HCT116 (cell line): ENCODE measurements around the gene COL15A1. TPM values are rescaled to one million over a fixed set of nuclear protein-coding genes. Genes with fewer than 3 reads are reported as not detected.

Experiments used
- ATAC-seq: fragments of 200-7000 bp; cut with Tn5 transposase; 2 replicates; pipeline ENCODE4 v1.9.1; 2020; ENCODE audit warnings: mild to moderate bottlenecking, moderate library complexity
- BruUV-seq: library from RNA; stranded (reverse); fragments of 400-500 nt; replicated peaks from 2 replicates; lab custom pipeline; 2021; lab: Mats Ljungman, UMichigan
- CTCF ChIA-PET: fragments of 300-600 bp; sonication (Branson Sonifier 250); formaldehyde crosslinking; loops from one replicate; lab custom pipeline; 2021; ENCODE audit warnings: antibody characterized with exemption; lab: Charles Lee
- POLR2A ChIA-PET: fragments of 300-600, 350-600 bp; sonication (Branson Sonifier 250); formaldehyde crosslinking; loops from one replicate; lab custom pipeline; 2021; ENCODE audit warnings: antibody characterized with exemption; lab: Charles Lee
- RAD21 ChIA-PET, 2 experiments: fragments of 300-600 bp; sonication (Branson Sonifier 250); formaldehyde crosslinking; loops; one replicate each; lab custom pipeline; 2023; ENCODE audit warnings: low total read pairs in 2 of 2; ENCODE audit not compliant: uncharacterized antibody in 2 of 2, unreplicated experiment in 2 of 2, low non-redundant PET in 1 of 2; lab: Charles Lee
- DNase-seq: peaks from one replicate; pipeline ENCODE4 v3.0.0-alpha.2; 2010; ENCODE audit warnings: low read depth, low spot score
- H2AFZ ChIP-seq: fragments of 200-600 bp; shearing (Covaris generic), sonication (generic); 2 replicates; pipeline ENCODE4 v1.6.1; 2017; ENCODE audit warnings: low read depth, mixed run types, mixed read lengths, antibody characterized with exemption, low read length; ENCODE audit not compliant: poor library complexity, severe bottlenecking
- H3K27ac ChIP-seq: 2 replicates; pipeline ENCODE4 v1.5.1; 2012; ENCODE audit warnings: low read depth, low read length
- H3K27me3 ChIP-seq: fragments of 200-600 bp; sonication (generic); 2 replicates; pipeline ENCODE4 v1.6.1; 2016; ENCODE audit warnings: mixed run types, low read length, mixed read lengths; ENCODE audit not compliant: insufficient read depth
- H3K36me3 ChIP-seq, 2 experiments: fragments of 200-500 bp in 1 of 2; fragments of 200-600 bp in 1 of 2; sonication (Bioruptor generic) in 1 of 2; sonication (generic) in 1 of 2; 2 replicates each; pipeline versions ENCODE4 v1.5.1 to v1.6.1; 2014 to 2016; ENCODE audit warnings: low read length in 2 of 2, inconsistent platforms in 1 of 2, mixed read lengths in 1 of 2, mixed run types in 1 of 2; ENCODE audit not compliant: insufficient read depth in 2 of 2, control insufficient read depth in 1 of 2
- H3K4me1 ChIP-seq, 2 experiments: fragments of 200-600 bp in 1 of 2; sonication (generic) in 1 of 2; 2 replicates each; pipeline versions ENCODE4 v1.5.1 to v1.6.1; 2012 to 2017; ENCODE audit warnings: low read length in 2 of 2, inconsistent platforms in 1 of 2, mild to moderate bottlenecking in 1 of 2, mixed read lengths in 1 of 2, mixed run types in 1 of 2, moderate library complexity in 1 of 2; ENCODE audit not compliant: insufficient read depth in 2 of 2, control insufficient read depth in 1 of 2
- H3K4me2 ChIP-seq: fragments of 200-600 bp; sonication (generic); 2 replicates; pipeline ENCODE4 v1.6.1; 2017; ENCODE audit warnings: mixed run types, low read length, mixed read lengths
- H3K4me3 ChIP-seq, 2 experiments: fragments of 200-600 bp in 1 of 2; sonication (generic) in 1 of 2; replicated peaks in 1 of 2; 2 replicates each; pipeline ENCODE4 v1.5.1; 2011 to 2016; ENCODE audit warnings: low read length in 2 of 2, control low read depth in 1 of 2, low read depth in 1 of 2, mild to moderate bottlenecking in 1 of 2, mixed read lengths in 1 of 2, mixed run types in 1 of 2
- H3K79me2 ChIP-seq: fragments of 200-600 bp; sonication (generic); 2 replicates; pipeline ENCODE4 v1.6.1; 2017; ENCODE audit warnings: mild to moderate bottlenecking, mixed run types, low read length, moderate library complexity, mixed read lengths; ENCODE audit not compliant: insufficient read depth
- H3K9ac ChIP-seq: fragments of 200-600 bp; sonication (generic); 2 replicates; pipeline ENCODE4 v1.6.1; 2016; ENCODE audit warnings: low read length, mixed read lengths
- H3K9me2 ChIP-seq: fragments of 200-600 bp; sonication (generic), shearing (Covaris generic); 2 replicates; pipeline ENCODE4 v1.6.1; 2017; ENCODE audit warnings: mixed run types, mild to moderate bottlenecking, moderate library complexity; ENCODE audit not compliant: insufficient read depth
- H3K9me3 ChIP-seq, 2 experiments: fragments of 200-500 bp in 1 of 2; fragments of 200-600 bp in 1 of 2; sonication (Bioruptor generic) in 1 of 2; sonication (generic) in 1 of 2; 2 replicates each; pipeline ENCODE4 v1.6.1; 2014 to 2017; ENCODE audit warnings: low read length in 2 of 2, mixed read lengths in 2 of 2, inconsistent platforms in 1 of 2, low read depth in 1 of 2, mild to moderate bottlenecking in 1 of 2, mixed run types in 1 of 2, moderate library complexity in 1 of 2; ENCODE audit not compliant: control insufficient read depth in 1 of 2, insufficient read depth in 1 of 2
- H4K20me1 ChIP-seq: fragments of 200-600 bp; sonication (generic), shearing (Covaris generic); 2 replicates; pipeline ENCODE4 v1.6.1; 2017; ENCODE audit warnings: mixed run types, mild to moderate bottlenecking, moderate library complexity; ENCODE audit not compliant: insufficient read depth
- EGR1 ChIP-seq: IDR thresholded peaks from 2 replicates; pipeline ENCODE4 v1.6.1; 2012; ENCODE audit warnings: low read depth
- ELF1 ChIP-seq: IDR thresholded peaks from 2 replicates; pipeline ENCODE4 v1.6.1; 2012; ENCODE audit warnings: low read depth, borderline replicate concordance
- EZH2phosphoT487 ChIP-seq: fragments of 200-600 bp; IDR thresholded peaks from 2 replicates; pipeline ENCODE4 v1.6.1; 2018; ENCODE audit warnings: antibody characterized with exemption, borderline replicate concordance
- FOSL1 ChIP-seq: IDR thresholded peaks from 2 replicates; pipeline ENCODE4 v1.6.1; 2012; ENCODE audit warnings: low read depth
- MAX ChIP-seq: IDR thresholded peaks from 2 replicates; pipeline ENCODE4 v1.6.1; 2012
- POLR2AphosphoS5 ChIP-seq: IDR thresholded peaks from 2 replicates; pipeline ENCODE4 v1.6.1; 2011; ENCODE audit warnings: mild to moderate bottlenecking, low read depth, low read length, moderate library complexity
- RAD21 ChIP-seq: IDR thresholded peaks from 2 replicates; pipeline ENCODE4 v1.6.1; 2012; ENCODE audit warnings: low read depth, mild to moderate bottlenecking
- REST ChIP-seq: IDR thresholded peaks from 2 replicates; pipeline ENCODE4 v1.6.1; 2012; ENCODE audit warnings: low read depth
- SIN3A ChIP-seq: IDR thresholded peaks from 2 replicates; pipeline ENCODE4 v1.6.1; 2012; ENCODE audit warnings: low read depth
- SP1 ChIP-seq: IDR thresholded peaks from 2 replicates; pipeline ENCODE4 v1.6.1; 2012; ENCODE audit warnings: low read depth
- TCF7L2 ChIP-seq: IDR thresholded peaks from 2 replicates; pipeline ENCODE4 v1.7.0; 2011; ENCODE audit warnings: borderline replicate concordance, inconsistent platforms; ENCODE audit not compliant: insufficient read depth, insufficient read length; ENCODE audit errors: extremely low read depth
- ZFX ChIP-seq: fragments of 450-650 bp; IDR thresholded peaks from 2 replicates; pipeline ENCODE4 v1.6.1; 2017
- intact Hi-C: fragments of 100-400 bp; cut with micrococcal nuclease; formaldehyde crosslinking; loops from 2 replicates; pipeline ENCODE4 v1.10.0; 2022
- total RNA-seq: library from RNA; stranded (reverse); gene quantifications from one replicate; pipeline ENCODE4 v1.2.1, GENCODE V29; 2021; ENCODE audit not compliant: unreplicated experiment

COL15A1 gene
- total RNA-seq, 1 experiment from 2014 or later = 0.15 TPM

- DNase-seq (no peak), ATAC-seq (no peak)
- H2AFZ ChIP-seq = no peak overlapping the region
- ChIA-PET RAD21 (no interaction called here), CTCF (no interaction called here), POLR2A (interaction anchor here (1.2 kb wide), 1 partner anchor 9 kb away, joined by 3 read pairs; the partner anchor contains the start of gene TGFBR1)
- H3K9me3 ChIP-seq = no peaks in the 10 kb centered on the region
- TF ChIP-seq REST (no peak), POLR2AphosphoS5 (no peak), TCF7L2 (no peak), FOSL1 (no peak), MAX (no peak), ELF1 (no peak), ZFX (no peak), EGR1 (no peak), EZH2phosphoT487 (no peak), RAD21 (no peak), SIN3A (no peak), SP1 (no peak)
- H3K4me2 ChIP-seq = no peak overlapping the region
- intact Hi-C loops = loop anchor here (1.0 kb wide), 1 partner anchor 37 kb away; no protein-coding TSS in a partner anchor
- no peak overlapping the region for H3K4me3 ChIP-seq
- no peak overlapping the region for H3K27ac ChIP-seq
- H3K27me3 ChIP-seq = no peaks in the 10 kb centered on the region
- BruUV-seq = no TSS peak
- no peaks in the 10 kb centered on the region for H3K9me2 ChIP-seq
- no peaks in the 10 kb centered on the region for H3K36me3 ChIP-seq
- no peaks in the 10 kb centered on the region for H3K4me1 ChIP-seq
- H3K9ac ChIP-seq = no peak overlapping the region
- H3K79me2 ChIP-seq = peaks cover 5% of the 10 kb centered on the region; the same call in 1 of the 2 replicates
- no peaks in the 10 kb centered on the region for H4K20me1 ChIP-seq
These were observed 169.8 kb downstream of the COL15A1 start for GRCh38 chr9:99113414-99114048.
